GM12865 (cell line): ENCODE measurements around the gene CRTC1.

Experiments
- DNase-seq: peaks from one replicate; pipeline ENCODE4 v3.0.0; 2010; ENCODE audit warnings: low read depth
- H3K4me3 ChIP-seq: 2 replicates; pipeline ENCODE4 v1.5.1; 2011; ENCODE audit warnings: mild to moderate bottlenecking, low read depth, low read length, control low read depth
- CTCF ChIP-seq: IDR thresholded peaks from 2 replicates; pipeline ENCODE4 v1.5.1; 2011; ENCODE audit warnings: low read length, control low read depth, low read depth, inconsistent platforms; ENCODE audit not compliant: insufficient read depth; ENCODE audit errors: missing control alignments

The CRTC1 gene

DNA sequence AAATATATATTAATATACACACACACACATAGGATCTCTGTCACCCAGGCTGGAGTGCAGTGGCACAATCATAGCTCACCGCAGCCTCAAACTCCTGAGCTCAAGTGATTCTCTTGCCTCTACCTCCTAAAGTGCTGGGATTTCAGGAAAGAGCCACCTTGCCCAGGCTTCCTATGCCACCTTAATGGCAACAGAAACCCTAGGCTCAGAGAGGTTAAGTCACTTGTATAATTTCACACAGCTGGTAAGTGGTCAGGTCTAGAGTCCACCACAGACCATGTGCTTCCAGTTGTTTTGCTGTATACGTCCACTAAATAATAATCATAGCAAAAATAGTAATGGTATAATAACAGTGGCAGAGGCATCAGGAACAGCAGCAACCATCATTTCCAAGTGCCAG, 147.0 kb downstream of the CRTC1 start:
- no peak overlapping the region for H3K4me3 ChIP-seq
- DNase-seq: no peak
- TF ChIP-seq CTCF: no peak

GRCh38 chr19:18831524-18832305, 148.2 kb downstream of the CRTC1 start, which contains the start of gene UPF1:
Gene UPF1, plus strand, starts transcription at chr19:18831959. Its CDS starts 251 bp downstream, at chr19:18832210.
- peak; percentile 97 for DNase-seq
- peak within 1 kb of the TSS; percentile 77 for H3K4me3 ChIP-seq
- peak; percentile 3 for TF ChIP-seq CTCF
